Mammary epithelial cell (primary cell): ENCODE measurements around the gene MMP17.

Experiments
- CTCF ChIP-seq, 2 donors: IDR thresholded peaks in 1 of 2; conservative IDR thresholded peaks in 1 of 2; 2 replicates each; pipeline ENCODE4 v1.5.1; 2011 to 2012; ENCODE audit warnings: inconsistent platforms in 2 of 2, low read length in 2 of 2, mild to moderate bottlenecking in 2 of 2, control low read depth in 1 of 2, low read depth in 1 of 2; ENCODE audit not compliant: insufficient read depth in 1 of 2; ENCODE audit errors: extremely low read depth in 1 of 2
- EZH2 ChIP-seq: IDR thresholded peaks from 2 replicates; pipeline ENCODE4 v1.6.1; 2012; ENCODE audit warnings: low read length, inconsistent platforms, borderline replicate concordance

DNA sequence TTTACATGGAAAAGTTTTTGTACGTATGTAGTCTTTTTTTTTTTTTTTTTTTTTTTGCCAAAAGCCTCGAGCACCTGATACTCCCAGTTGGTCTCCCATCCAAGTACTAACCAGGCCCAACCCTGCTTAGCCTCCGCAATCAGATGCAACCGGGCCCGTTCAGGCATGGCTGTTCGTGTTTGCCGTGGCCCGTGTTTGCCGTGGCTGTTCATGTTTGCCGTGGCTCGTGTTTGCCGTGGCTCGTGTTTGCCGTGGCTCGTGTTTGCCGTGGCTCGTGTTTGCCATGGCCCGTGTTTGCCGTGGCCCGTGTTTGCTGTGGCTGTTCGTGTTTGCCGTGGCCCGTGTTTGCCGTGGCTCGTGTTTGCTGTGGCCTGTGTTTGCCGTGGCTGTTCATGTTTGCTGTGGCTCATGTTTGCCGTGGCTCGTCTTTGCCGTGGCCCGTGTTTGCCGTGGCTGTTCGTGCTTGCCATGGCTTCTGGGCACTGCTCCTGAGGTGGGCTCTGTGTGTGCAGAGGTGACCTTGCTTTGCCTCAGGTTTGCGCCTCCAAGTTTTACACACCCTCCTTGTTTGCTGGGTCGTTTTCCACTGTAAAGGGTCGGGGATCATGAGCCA is 26.8 kb upstream of the MMP17 start:
- TF ChIP-seq CTCF (conservative IDR thresholded peaks at IDR 0.05 in 1 of 2, IDR thresholded peaks at IDR 0.05 in 1 of 2; ENCODE audit: extremely low read depth in 1 of 2, insufficient read depth in 1 of 2, low read depth in 1 of 2, low read length in 2 of 2) (no peak), EZH2 (no peak)
